Omental fat pad (tissue), 4 donors: ENCODE data around the gene SRRM2. TPM values are rescaled to one million over a fixed set of nuclear protein-coding genes. Genes with fewer than 3 reads are reported as not detected.
A peak's percentile ranks its signal among the peaks of the same experiment; 100 is the strongest.

Source experiments
- ATAC-seq: fragments of 150-250 bp; one replicate; pipeline ENCODE4 v1.9.1; 2016; ENCODE audit warnings: mild to moderate bottlenecking, moderate library complexity; ENCODE audit not compliant: low FRiP score
- DNase-seq: peaks from one replicate; pipeline ENCODE4 v3.0.0-alpha.2; 2019; ENCODE audit warnings: low spot score
- total RNA-seq, 4 donors: library from RNA; depleted of rRNA; stranded (reverse); fragments of >200 nt; gene quantifications; one replicate each; pipeline ENCODE4 v1.1.0, GENCODE V29; 2016
- TF ChIP-seq, protein P1 (sequence below), 3 donors: fragments of 450-650 bp; IDR thresholded peaks; one replicate each; pipeline ENCODE4 v1.5.1; 2016 to 2017; ENCODE audit warnings: antibody characterized with exemption in 3 of 3, mild to moderate bottlenecking in 3 of 3, moderate library complexity in 2 of 3

The SRRM2 gene
- total RNA-seq, 4 donors from 2014 or later, result 230 to 465 (median 368) TPM

DNA sequence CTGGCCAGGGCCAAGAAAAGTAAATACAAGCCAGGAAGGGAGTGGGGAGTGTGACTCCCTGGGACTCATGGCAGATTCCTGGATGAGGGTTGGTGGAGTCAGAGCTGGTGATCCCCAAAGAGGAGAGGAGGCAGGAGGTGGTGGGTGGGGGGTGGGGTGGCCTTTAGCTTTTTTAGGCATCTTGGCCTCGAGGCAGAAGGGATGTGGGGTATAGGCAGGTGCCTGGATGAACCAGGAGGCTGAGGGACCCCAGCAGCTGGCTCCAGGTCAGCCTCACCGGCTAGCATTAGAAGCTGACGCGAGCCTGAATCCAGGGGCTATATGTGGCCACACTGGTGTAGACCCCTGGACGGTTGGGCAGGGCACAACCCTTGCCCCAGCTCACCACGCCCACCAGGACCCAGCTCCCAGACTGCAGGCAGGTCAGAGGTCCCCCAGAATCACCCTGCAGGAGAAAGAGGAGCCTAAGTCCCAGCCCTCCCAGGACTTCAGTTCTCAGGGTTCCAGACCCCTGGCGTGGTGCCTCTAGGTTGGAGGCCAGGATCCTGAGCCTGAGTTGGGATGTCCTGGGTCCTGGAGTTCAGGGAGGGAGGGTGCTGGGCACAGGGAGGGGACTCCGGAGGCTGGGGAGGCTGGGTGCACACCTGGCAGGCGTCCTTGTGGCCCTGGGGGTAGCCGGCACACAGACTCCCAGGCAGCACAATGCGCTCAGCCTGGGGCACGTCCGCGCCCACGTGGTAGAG is 32.1 kb downstream of the SRRM2 start:
- ATAC-seq, result no peak
- DNase-seq, result peak; percentile 8
- TF ChIP-seq, protein P1, sequence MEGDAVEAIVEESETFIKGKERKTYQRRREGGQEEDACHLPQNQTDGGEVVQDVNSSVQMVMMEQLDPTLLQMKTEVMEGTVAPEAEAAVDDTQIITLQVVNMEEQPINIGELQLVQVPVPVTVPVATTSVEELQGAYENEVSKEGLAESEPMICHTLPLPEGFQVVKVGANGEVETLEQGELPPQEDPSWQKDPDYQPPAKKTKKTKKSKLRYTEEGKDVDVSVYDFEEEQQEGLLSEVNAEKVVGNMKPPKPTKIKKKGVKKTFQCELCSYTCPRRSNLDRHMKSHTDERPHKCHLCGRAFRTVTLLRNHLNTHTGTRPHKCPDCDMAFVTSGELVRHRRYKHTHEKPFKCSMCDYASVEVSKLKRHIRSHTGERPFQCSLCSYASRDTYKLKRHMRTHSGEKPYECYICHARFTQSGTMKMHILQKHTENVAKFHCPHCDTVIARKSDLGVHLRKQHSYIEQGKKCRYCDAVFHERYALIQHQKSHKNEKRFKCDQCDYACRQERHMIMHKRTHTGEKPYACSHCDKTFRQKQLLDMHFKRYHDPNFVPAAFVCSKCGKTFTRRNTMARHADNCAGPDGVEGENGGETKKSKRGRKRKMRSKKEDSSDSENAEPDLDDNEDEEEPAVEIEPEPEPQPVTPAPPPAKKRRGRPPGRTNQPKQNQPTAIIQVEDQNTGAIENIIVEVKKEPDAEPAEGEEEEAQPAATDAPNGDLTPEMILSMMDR (IDR thresholded peaks at IDR 0.05), result no peak

GRCh38 chr16:2785101-2785991 is 32.9 kb downstream of the SRRM2 start:
- ATAC-seq (no peak), DNase-seq (peak; percentile 20)
- TF ChIP-seq, protein P1 (IDR thresholded peaks at IDR 0.05), result no peak

- DNase-seq, result peak; percentile 17
- TF ChIP-seq, protein P1 (IDR thresholded peaks at IDR 0.05), result no peak
- ATAC-seq, result no peak
Measured at GRCh38 chr16:2786061-2786825, 33.8 kb downstream of the SRRM2 start.

DNA sequence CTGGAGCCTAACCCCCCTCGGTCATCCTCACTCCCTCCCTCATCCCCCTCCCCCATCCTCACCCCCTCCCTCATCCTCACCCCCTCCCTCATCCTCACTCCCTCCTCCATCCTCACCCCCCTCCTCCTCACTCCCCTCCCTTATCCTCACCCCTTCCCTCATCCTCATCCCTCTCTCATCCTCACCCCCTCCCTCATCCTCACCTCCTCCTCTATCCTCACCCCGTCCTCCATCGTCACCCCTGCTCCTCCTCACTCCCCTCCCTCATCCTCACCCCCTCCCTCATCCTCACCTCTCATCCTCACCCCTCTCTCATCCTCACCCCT is 34.4 kb downstream of the SRRM2 start:
- DNase-seq (peak; percentile 7), ATAC-seq (no peak)
- TF ChIP-seq, protein P1 (IDR thresholded peaks at IDR 0.05), result no peak

- DNase-seq, result peak; percentile 20
- no peak for ATAC-seq
Measured at GRCh38 chr16:2787406-2787805, 35.0 kb downstream of the SRRM2 start, which contains the start of gene PRSS33. Gene PRSS33, minus strand, starts transcription at chr16:2787560. Its CDS starts 1,013 bp downstream, at chr16:2786547.

GRCh38 chr16:2787961-2788360 is 35.5 kb downstream of the SRRM2 start:
- TF ChIP-seq, protein P1 (IDR thresholded peaks at IDR 0.05), result no peak
- ATAC-seq (no peak), DNase-seq (no peak)

More at GRCh38 chr16:2787406-2787805, 35.0 kb downstream of the SRRM2 start, which contains the start of gene PRSS33:
- TF ChIP-seq, protein P1 (IDR thresholded peaks at IDR 0.05), result no peak
